GM23248 (cell line): ENCODE results near the gene APOBEC3G.

Source experiments
- EZH2 ChIP-seq: fragments of 200-600 bp; sonication (generic); IDR thresholded peaks from 2 replicates; pipeline ENCODE4 v1.6.1; 2018; ENCODE audit warnings: antibody characterized with exemption, mild to moderate bottlenecking; ENCODE audit not compliant: insufficient read depth, poor library complexity, severe bottlenecking
- EZH2phosphoT487 ChIP-seq: fragments of 200-600 bp; sonication (generic); IDR thresholded peaks from 2 replicates; pipeline ENCODE4 v1.6.1; 2018; ENCODE audit warnings: antibody characterized with exemption, moderate library complexity, mild to moderate bottlenecking, low read depth; ENCODE audit not compliant: insufficient read depth

DNA sequence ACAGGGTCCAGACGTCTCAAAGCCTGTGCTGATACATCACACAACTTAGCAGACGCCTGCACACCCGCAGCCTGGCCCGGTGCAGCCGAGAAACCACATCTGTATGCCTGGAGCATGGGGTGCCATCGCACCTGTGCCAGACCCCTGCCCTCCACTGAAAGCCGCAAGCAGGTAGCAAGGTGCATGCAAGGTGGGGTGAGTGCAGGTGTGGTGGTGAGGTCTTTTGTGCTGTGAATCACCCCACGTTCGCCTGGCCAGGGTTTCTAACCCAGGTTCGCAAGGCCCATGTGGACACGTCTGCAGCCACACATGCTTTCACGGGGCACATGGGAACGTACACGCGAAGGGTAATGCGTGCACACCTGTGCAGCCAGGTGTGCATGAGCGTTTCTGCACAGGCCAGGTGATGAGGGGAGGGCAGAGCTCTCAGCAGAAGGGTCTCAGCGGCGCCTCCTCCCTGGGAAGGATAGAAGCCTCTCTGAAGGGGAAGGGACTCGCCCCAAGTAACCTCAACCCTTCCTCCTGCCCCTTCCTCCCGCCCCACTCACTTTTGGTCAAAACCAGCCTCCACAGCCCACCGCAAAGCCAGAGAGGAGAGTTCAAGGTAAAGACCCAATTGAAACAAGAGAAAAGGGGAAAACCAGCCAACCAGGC lies 55.9 kb downstream of the APOBEC3G start:
- no peak for TF ChIP-seq EZH2phosphoT487
- no peak for TF ChIP-seq EZH2
